ENCODE measurements around the gene FAM20B. TPM values are rescaled to one million over a fixed set of nuclear protein-coding genes. Genes with fewer than 3 reads are reported as not detected.

FAM20B gene
- total and polyA plus RNA-seq, 4 experiments from 2014 or later, result 4.3 to 31.9 (median 19.2) TPM

DNA sequence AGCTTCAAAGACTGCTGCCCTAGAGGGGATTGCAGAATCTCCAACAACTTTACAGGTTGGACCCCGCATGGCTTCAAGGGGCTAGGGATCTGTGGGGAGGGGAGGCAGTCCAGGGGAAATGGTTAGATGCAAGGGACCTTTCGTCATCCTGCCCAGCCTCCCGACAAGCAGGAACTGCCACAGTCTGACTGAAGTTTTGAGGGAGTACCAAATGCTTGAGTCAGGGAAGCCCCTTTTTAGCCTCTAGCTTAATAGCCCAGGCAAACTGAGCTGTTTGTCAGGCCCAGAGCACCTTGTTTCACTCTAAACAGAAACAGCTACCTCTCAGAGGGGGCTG is 57.3 kb downstream of the FAM20B start:
- Mint-ChIP-seq H3K27ac (peak overlapping the region; percentile 92 to 98 (median 97)), H3K4me3 (peak overlapping the region; percentile 93 to 98 (median 96)), H3K36me3 (peaks cover 3 to 20% of the 10 kb centered on the region in 2 donors), H3K9me3 (no peaks in the 10 kb centered on the region), H3K27me3 (no peaks in the 10 kb centered on the region), H3K4me1 (peaks cover 15 to 37% (median 27%) of the 10 kb centered on the region in 4 donors)
- H3K27ac ChIP-seq (ENCODE audit: low read depth, low read length), result peak overlapping the region; percentile 81
- intact Hi-C loops (cut with micrococcal nuclease), result loop anchor here (2.0 kb wide), 1 partner anchor 56 kb away; no protein-coding TSS in a partner anchor
- H3K4me3 ChIP-seq (ENCODE audit: low read length in 2 of 2), result peak overlapping the region; percentile 57 to 74
- ChIA-PET CTCF (ENCODE audit: partially characterized antibody) (interaction anchor here (1.5 to 8.4 kb wide), 2 partner anchors 286 to 732 kb away, joined by 6 to 97 read pairs; no protein-coding TSS in a partner anchor), POLR2A (ENCODE audit: partially characterized antibody) (interaction anchor here (0.7 to 4.3 kb wide), 4 partner anchors 9 to 283 kb away, joined by 3 to 27 read pairs (median 18); partner anchors contain the start of genes AXDND1 and SOAT1)
- peaks cover 10% of the 10 kb centered on the region for H3K36me3 ChIP-seq (ENCODE audit: insufficient read depth, low read length)
- no peaks in the 10 kb centered on the region for H3K27me3 ChIP-seq (ENCODE audit: insufficient read depth, low read length)
- no peaks in the 10 kb centered on the region for H3K9me3 ChIP-seq (ENCODE audit: control insufficient read depth in 1 of 2, low read length in 2 of 2)
- peaks cover 23% of the 10 kb centered on the region for H3K4me1 ChIP-seq (ENCODE audit: insufficient read depth, low read length)
- peak; percentile 15 to 48 (median 26) for DNase-seq

DNA sequence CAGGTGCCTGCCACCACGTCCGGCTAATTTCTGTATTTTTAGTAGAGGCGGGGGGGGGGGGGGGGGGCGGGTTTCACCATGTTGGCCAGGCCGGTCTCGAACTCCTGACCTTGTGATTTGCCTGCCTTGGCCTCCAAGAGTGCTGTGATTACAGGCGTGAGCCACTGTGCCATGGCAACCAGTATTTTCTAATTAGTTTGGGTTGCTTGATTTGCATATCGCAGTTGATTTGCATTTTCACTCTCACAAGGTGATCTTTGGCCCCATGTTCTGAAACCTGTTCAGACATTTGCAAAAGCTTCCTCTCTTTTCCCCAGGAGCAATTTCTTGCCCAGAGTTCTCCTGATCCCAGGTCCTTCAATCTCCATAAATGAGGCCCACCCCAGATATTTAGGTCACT is 57.8 kb downstream of the FAM20B start:
- POLR2A ChIA-PET (ENCODE audit: partially characterized antibody), result interaction anchor here (0.7 to 4.3 kb wide), 3 partner anchors 211 to 282 kb away, joined by 3 to 27 read pairs (median 25); partner anchors contain the start of genes AXDND1 and SOAT1
- peak overlapping the region; percentile 81 for H3K27ac ChIP-seq (ENCODE audit: low read depth, low read length)

DNA sequence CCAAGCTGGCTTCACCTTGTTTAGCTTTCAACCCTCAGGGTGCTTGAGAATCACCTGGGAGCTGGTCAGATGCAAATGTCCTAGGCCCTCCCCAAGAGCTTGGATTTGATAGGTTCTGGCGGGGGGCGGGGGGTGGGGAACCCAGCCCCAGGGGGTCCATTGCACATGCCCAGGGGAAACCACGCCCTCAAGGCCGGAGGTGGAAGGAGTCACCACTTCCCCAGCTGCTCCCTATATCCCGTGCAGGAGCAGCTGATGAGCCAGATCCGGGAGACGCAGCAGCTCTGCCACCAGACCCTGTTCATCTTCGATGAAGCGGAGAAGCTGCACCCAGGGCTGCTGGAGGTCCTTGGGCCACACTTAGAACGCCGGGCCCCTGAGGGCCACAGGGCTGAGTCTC is 62.0 kb downstream of the FAM20B start:
- Histone ChIP-seq H3K4me3 (ENCODE audit: low read length in 2 of 2) (no peak overlapping the region), H3K9me3 (ENCODE audit: control insufficient read depth in 1 of 2, low read length in 2 of 2) (no peaks in the 10 kb centered on the region), H3K4me1 (ENCODE audit: insufficient read depth, low read length) (peaks cover 14% of the 10 kb centered on the region), H3K27me3 (ENCODE audit: insufficient read depth, low read length) (no peaks in the 10 kb centered on the region), H3K27ac (ENCODE audit: low read depth, low read length) (no peak overlapping the region), H3K36me3 (ENCODE audit: insufficient read depth, low read length) (peaks cover 29% of the 10 kb centered on the region)
- POLR2A ChIA-PET (ENCODE audit: partially characterized antibody), result no interaction called here
- CTCF ChIA-PET (ENCODE audit: partially characterized antibody), result interaction anchor here (1.0 to 1.6 kb wide), 4 partner anchors 9 to 722 kb away, joined by 3 to 9 read pairs (median 6); no protein-coding TSS in a partner anchor
- Mint-ChIP-seq H3K4me3 (no peak overlapping the region), H3K36me3 (peaks cover 12 to 37% of the 10 kb centered on the region in 2 donors), H3K9me3 (peaks cover 0 to 4% (median 0%) of the 10 kb centered on the region in 8 donors), H3K27me3 (no peaks in the 10 kb centered on the region), H3K4me1 (peaks cover 2 to 19% (median 14%) of the 10 kb centered on the region in 4 donors), H3K27ac (peak overlapping the region in 3 of 7 donors; percentile 24 to 72 (median 27))
- no peak for DNase-seq
- intact Hi-C loops (cut with micrococcal nuclease), result no loop called here

More for the DNA sequence above, 57.8 kb downstream of the FAM20B start:
- no peaks in the 10 kb centered on the region for H3K9me3 ChIP-seq (ENCODE audit: control insufficient read depth in 1 of 2, low read length in 2 of 2)
- Mint-ChIP-seq H3K36me3 (peaks cover 3 to 23% of the 10 kb centered on the region in 2 donors), H3K27me3 (no peaks in the 10 kb centered on the region), H3K9me3 (no peaks in the 10 kb centered on the region), H3K4me1 (peaks cover 15 to 37% (median 27%) of the 10 kb centered on the region in 4 donors), H3K4me3 (peak overlapping the region; percentile 93 to 98 (median 96)), H3K27ac (peak overlapping the region; percentile 68 to 98 (median 91))
- intact Hi-C loops (cut with micrococcal nuclease), result loop anchor here (2.0 kb wide), 1 partner anchor 57 kb away; no protein-coding TSS in a partner anchor
- peaks cover 10% of the 10 kb centered on the region for H3K36me3 ChIP-seq (ENCODE audit: insufficient read depth, low read length)
- H3K4me1 ChIP-seq (ENCODE audit: insufficient read depth, low read length), result peaks cover 23% of the 10 kb centered on the region
- CTCF ChIA-PET (ENCODE audit: partially characterized antibody), result interaction anchor here (1.5 to 8.4 kb wide), 2 partner anchors 286 to 731 kb away, joined by 6 to 97 read pairs; no protein-coding TSS in a partner anchor
- no peak overlapping the region for H3K4me3 ChIP-seq (ENCODE audit: low read length in 2 of 2)
- peak in 2 of 5 donors; percentile 6 to 13 for DNase-seq
- no peaks in the 10 kb centered on the region for H3K27me3 ChIP-seq (ENCODE audit: insufficient read depth, low read length)

DNA sequence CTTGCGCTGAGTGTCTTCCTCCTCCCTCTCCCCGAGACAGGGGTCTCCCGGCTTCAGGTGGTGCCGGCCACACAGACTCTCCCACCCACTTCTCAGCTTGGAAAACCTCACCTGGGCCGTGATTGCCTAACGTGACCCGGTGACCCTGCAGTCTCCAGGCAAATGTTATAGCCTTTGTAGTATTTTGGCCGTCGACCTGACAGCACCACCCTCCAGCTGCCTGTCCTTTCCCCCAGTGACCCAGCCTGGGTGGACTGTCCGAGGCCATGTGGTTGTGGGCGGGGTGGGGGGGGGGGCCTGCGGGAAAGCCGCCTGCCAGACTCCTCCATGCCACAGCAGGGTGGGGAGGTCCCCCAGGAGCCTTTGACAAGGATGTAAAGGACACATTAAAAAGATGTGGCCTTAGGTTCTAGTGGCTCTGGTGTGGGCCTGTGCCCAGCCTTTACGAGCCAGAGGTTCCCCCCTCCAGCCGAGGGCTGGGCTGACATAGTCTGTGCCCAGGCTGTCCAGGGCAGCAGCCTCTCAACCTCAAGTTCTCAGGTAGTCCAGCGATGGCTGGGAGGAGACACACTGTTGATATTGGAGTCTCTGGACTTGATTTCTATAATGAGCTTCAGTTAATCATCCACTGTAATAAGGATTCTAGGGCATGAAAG is 64.3 kb downstream of the FAM20B start:
- Mint-ChIP-seq H3K9me3 (peaks cover 0 to 4% (median 0%) of the 10 kb centered on the region in 8 donors), H3K27ac (peak overlapping the region in 2 of 7 donors; percentile 46 to 72), H3K4me1 (peaks cover 1 to 7% (median 7%) of the 10 kb centered on the region in 4 donors), H3K36me3 (peaks cover 21 to 55% of the 10 kb centered on the region in 2 donors), H3K4me3 (no peak overlapping the region), H3K27me3 (no peaks in the 10 kb centered on the region)
- DNase-seq, result no peak
- intact Hi-C loops (cut with micrococcal nuclease), result no loop called here
- Histone ChIP-seq H3K27me3 (ENCODE audit: insufficient read depth, low read length) (no peaks in the 10 kb centered on the region), H3K36me3 (ENCODE audit: insufficient read depth, low read length) (peaks cover 52% of the 10 kb centered on the region), H3K4me3 (ENCODE audit: low read length in 2 of 2) (no peak overlapping the region), H3K4me1 (ENCODE audit: insufficient read depth, low read length) (no peaks in the 10 kb centered on the region), H3K9me3 (ENCODE audit: control insufficient read depth in 1 of 2, low read length in 2 of 2) (no peaks in the 10 kb centered on the region), H3K27ac (ENCODE audit: low read depth, low read length) (no peak overlapping the region)
- ChIA-PET POLR2A (ENCODE audit: partially characterized antibody) (no interaction called here), CTCF (ENCODE audit: partially characterized antibody) (no interaction called here)

DNA sequence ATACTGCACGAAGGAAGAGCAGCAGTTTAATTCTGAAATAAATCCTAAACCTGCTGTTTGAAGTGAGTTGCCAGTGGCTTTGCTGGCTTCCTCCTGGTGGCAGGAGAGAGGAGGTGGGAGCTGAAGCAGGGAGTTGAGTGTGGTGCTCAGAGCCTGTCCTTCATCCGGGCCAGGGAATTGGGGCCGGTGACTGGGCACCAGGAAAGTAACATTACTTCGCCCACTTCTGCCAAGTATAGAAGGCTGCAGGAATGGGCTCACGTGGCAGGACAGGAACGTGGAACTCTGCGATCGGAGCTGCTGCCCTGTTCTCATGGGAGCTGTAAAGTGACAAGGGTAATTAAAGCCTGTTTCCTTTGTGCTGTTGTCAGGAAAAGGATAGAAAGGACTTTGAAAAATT is 64.8 kb downstream of the FAM20B start:
- no peaks in the 10 kb centered on the region for H3K27me3 Mint-ChIP-seq
- DNase-seq, result no peak
- peaks cover 22 to 58% of the 10 kb centered on the region in 2 donors for H3K36me3 Mint-ChIP-seq
- H3K9me3 ChIP-seq (ENCODE audit: control insufficient read depth in 1 of 2, low read length in 2 of 2), result no peaks in the 10 kb centered on the region
- no peaks in the 10 kb centered on the region for H3K27me3 ChIP-seq (ENCODE audit: insufficient read depth, low read length)
- peak overlapping the region in 3 of 7 donors; percentile 25 to 79 (median 46) for H3K27ac Mint-ChIP-seq
- H3K4me3 ChIP-seq (ENCODE audit: low read length in 2 of 2), result no peak overlapping the region
- POLR2A ChIA-PET (ENCODE audit: partially characterized antibody), result no interaction called here
- peaks cover 55% of the 10 kb centered on the region for H3K36me3 ChIP-seq (ENCODE audit: insufficient read depth, low read length)
- no peak overlapping the region for H3K27ac ChIP-seq (ENCODE audit: low read depth, low read length)
- intact Hi-C loops (cut with micrococcal nuclease), result no loop called here
- H3K9me3 Mint-ChIP-seq, result peaks cover 0 to 4% (median 0%) of the 10 kb centered on the region in 8 donors
- no peak overlapping the region for H3K4me3 Mint-ChIP-seq
- H3K4me1 Mint-ChIP-seq, result peaks cover 1 to 7% (median 5%) of the 10 kb centered on the region in 4 donors
- no peaks in the 10 kb centered on the region for H3K4me1 ChIP-seq (ENCODE audit: insufficient read depth, low read length)
- CTCF ChIA-PET (ENCODE audit: partially characterized antibody), result no interaction called here

DNA sequence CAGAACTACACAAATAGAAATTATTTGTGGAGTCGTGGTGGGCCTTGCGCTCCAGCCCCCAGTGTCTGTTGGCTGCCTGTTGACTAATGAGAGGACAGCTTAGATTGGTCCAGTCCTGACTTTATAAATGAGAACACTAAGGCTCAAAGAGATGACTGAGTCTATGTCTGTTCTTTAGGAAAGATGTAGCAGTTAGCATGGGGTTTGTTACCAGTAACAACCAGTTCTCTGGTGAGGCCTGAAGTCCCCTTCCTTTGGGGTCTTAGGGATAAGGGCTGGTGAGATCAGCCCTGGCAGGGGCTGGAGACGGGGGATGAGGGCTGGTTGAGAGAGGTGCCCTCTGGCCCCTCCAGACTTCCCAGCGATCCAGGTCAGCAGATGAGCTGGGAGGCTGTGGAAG is 65.2 kb downstream of the FAM20B start:
- no peaks in the 10 kb centered on the region for H3K27me3 Mint-ChIP-seq
- peaks cover 26 to 62% of the 10 kb centered on the region in 2 donors for H3K36me3 Mint-ChIP-seq
- H3K27me3 ChIP-seq (ENCODE audit: insufficient read depth, low read length), result no peaks in the 10 kb centered on the region
- no peak for DNase-seq
- CTCF ChIA-PET (ENCODE audit: partially characterized antibody), result interaction anchor here (1.9 kb wide), 1 partner anchor 30 kb away, joined by 8 read pairs; no protein-coding TSS in a partner anchor
- POLR2A ChIA-PET (ENCODE audit: partially characterized antibody), result interaction anchor here (2.6 kb wide), 1 partner anchor 9 kb away, joined by 10 read pairs; the partner anchor contains the start of gene TOR3A
- H3K27ac Mint-ChIP-seq, result peak overlapping the region in 4 of 7 donors; percentile 25 to 79 (median 57)
- peaks cover 1 to 7% (median 4%) of the 10 kb centered on the region in 4 donors for H3K4me1 Mint-ChIP-seq
- H3K4me3 Mint-ChIP-seq, result no peak overlapping the region
- peaks cover 0 to 4% (median 0%) of the 10 kb centered on the region in 8 donors for H3K9me3 Mint-ChIP-seq
- intact Hi-C loops (cut with micrococcal nuclease), result no loop called here
- peaks cover 55% of the 10 kb centered on the region for H3K36me3 ChIP-seq (ENCODE audit: insufficient read depth, low read length)
- no peaks in the 10 kb centered on the region for H3K9me3 ChIP-seq (ENCODE audit: control insufficient read depth in 1 of 2, low read length in 2 of 2)
- H3K4me3 ChIP-seq (ENCODE audit: low read length in 2 of 2), result no peak overlapping the region
- H3K4me1 ChIP-seq (ENCODE audit: insufficient read depth, low read length), result no peaks in the 10 kb centered on the region
- no peak overlapping the region for H3K27ac ChIP-seq (ENCODE audit: low read depth, low read length)

DNA sequence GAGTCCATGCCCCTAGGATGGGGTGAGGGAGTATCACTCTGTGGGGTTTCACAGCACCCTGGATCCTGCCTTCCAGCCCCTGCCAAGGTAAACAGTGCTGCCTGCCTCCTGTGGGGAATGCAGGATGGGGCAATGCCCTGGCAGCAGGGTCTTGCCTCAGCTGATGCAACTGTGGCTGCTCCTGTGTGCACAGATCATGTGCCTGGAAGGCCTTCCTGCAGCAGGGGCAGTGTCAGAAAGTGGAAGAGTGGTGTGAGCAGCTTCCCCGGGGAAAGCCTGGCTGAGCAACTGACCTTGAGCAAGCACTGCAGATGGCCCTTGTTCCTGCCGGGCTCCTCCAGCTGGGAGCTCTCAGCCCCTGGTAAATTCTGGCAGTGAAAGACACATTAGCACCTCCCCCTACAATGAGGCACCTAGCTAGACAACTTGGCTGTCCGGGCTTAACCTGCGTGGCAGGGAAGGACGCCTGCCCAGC is 66.0 kb downstream of the FAM20B start:
- no peaks in the 10 kb centered on the region for H3K27me3 Mint-ChIP-seq
- intact Hi-C loops (cut with micrococcal nuclease), result no loop called here

More for the DNA sequence above, 66.0 kb downstream of the FAM20B start:
- peaks cover 1 to 4% (median 3%) of the 10 kb centered on the region in 4 donors for H3K4me1 Mint-ChIP-seq
- peaks cover 27 to 63% of the 10 kb centered on the region in 2 donors for H3K36me3 Mint-ChIP-seq
- Histone ChIP-seq H3K36me3 (ENCODE audit: insufficient read depth, low read length) (peaks cover 55% of the 10 kb centered on the region), H3K9me3 (ENCODE audit: control insufficient read depth in 1 of 2, low read length in 2 of 2) (no peaks in the 10 kb centered on the region), H3K4me3 (ENCODE audit: low read length in 2 of 2) (no peak overlapping the region), H3K27ac (ENCODE audit: low read depth, low read length) (no peak overlapping the region), H3K27me3 (ENCODE audit: insufficient read depth, low read length) (no peaks in the 10 kb centered on the region), H3K4me1 (ENCODE audit: insufficient read depth, low read length) (no peaks in the 10 kb centered on the region)
- POLR2A ChIA-PET (ENCODE audit: partially characterized antibody), result interaction anchor here (2.6 kb wide), 1 partner anchor 10 kb away, joined by 10 read pairs; the partner anchor contains the start of gene TOR3A
- CTCF ChIA-PET (ENCODE audit: partially characterized antibody), result interaction anchor here (1.9 kb wide), 1 partner anchor 29 kb away, joined by 8 read pairs; no protein-coding TSS in a partner anchor
- no peak overlapping the region for H3K4me3 Mint-ChIP-seq
- DNase-seq, result no peak
- peaks cover 0 to 4% (median 0%) of the 10 kb centered on the region in 8 donors for H3K9me3 Mint-ChIP-seq
- peak overlapping the region in 2 of 7 donors; percentile 14 to 59 for H3K27ac Mint-ChIP-seq

Measured in CD4-positive, alpha-beta memory T cell (primary cell).